WTC11 (cell line): ENCODE results near the gene ZER1.
"Not testable (repeated sequence)": the region's sequence is repeated elsewhere in the genome, so short reads cannot be mapped to it uniquely, and the experiment has no call there.

Experiments
- ATF3 ChIP-seq: sonication (generic); formaldehyde crosslinking; conservative IDR thresholded peaks from 2 replicates; pipeline ENCODE4 v1.8.1; 2022; ENCODE audit warnings: mild to moderate bottlenecking, missing genetic modification reagents
- E2F5 ChIP-seq: sonication (generic); formaldehyde crosslinking; IDR thresholded peaks from 2 replicates; pipeline ENCODE4 v1.8.1; 2022; ENCODE audit warnings: mild to moderate bottlenecking, moderate library complexity, missing genetic modification reagents
- ERG ChIP-seq: fragments of 250-450 bp; sonication (Bioruptor Pico); IDR thresholded peaks from 2 replicates; pipeline ENCODE4 v1.8.0; 2021; ENCODE audit warnings: mild to moderate bottlenecking
- ESRRA ChIP-seq: sonication (generic); formaldehyde crosslinking; IDR thresholded peaks from 2 replicates; pipeline ENCODE4 v1.8.1; 2022; ENCODE audit warnings: mild to moderate bottlenecking, missing genetic modification reagents, borderline replicate concordance
- MYBL2 ChIP-seq: sonication (generic); formaldehyde crosslinking; IDR thresholded peaks from 2 replicates; pipeline ENCODE4 v1.8.1; 2023; ENCODE audit warnings: mild to moderate bottlenecking, moderate library complexity, missing genetic modification reagents
- NR2C2 ChIP-seq: sonication (generic); formaldehyde crosslinking; IDR thresholded peaks from 2 replicates; pipeline ENCODE4 v1.8.0; 2022; ENCODE audit warnings: mild to moderate bottlenecking, missing genetic modification reagents
- PREB ChIP-seq: sonication (generic); formaldehyde crosslinking; IDR thresholded peaks from 2 replicates; pipeline ENCODE4 v1.8.1; 2022; ENCODE audit warnings: mild to moderate bottlenecking, missing genetic modification reagents, moderate library complexity, borderline replicate concordance
- RELA ChIP-seq: sonication (generic); formaldehyde crosslinking; IDR thresholded peaks from 2 replicates; pipeline ENCODE4 v1.8.1; 2022; ENCODE audit warnings: missing genetic modification reagents, mild to moderate bottlenecking, borderline replicate concordance
- SP1 ChIP-seq: sonication (generic); formaldehyde crosslinking; conservative IDR thresholded peaks from 2 replicates; pipeline ENCODE4 v1.8.1; 2022; ENCODE audit warnings: missing genetic modification reagents
- ZNF281 ChIP-seq: sonication (generic); formaldehyde crosslinking; IDR thresholded peaks from 2 replicates; pipeline ENCODE4 v1.8.0; 2023; ENCODE audit warnings: mild to moderate bottlenecking, missing genetic modification reagents
- TF ChIP-seq, protein P1 (sequence below): fragments of 200-600 bp; IDR thresholded peaks from 2 replicates; pipeline ENCODE4 v1.8.0; 2022; ENCODE audit warnings: antibody characterized with exemption
- TF ChIP-seq, protein P2 (sequence below): sonication (generic); formaldehyde crosslinking; IDR thresholded peaks from 2 replicates; pipeline ENCODE4 v1.8.0; 2022; ENCODE audit warnings: mild to moderate bottlenecking, missing genetic modification reagents
- TF ChIP-seq, protein P3 (sequence below): sonication (generic); formaldehyde crosslinking; IDR thresholded peaks from 2 replicates; pipeline ENCODE4 v1.8.0; 2022; ENCODE audit warnings: mild to moderate bottlenecking, missing genetic modification reagents
- TF ChIP-seq, protein P4 (sequence below): sonication (generic); formaldehyde crosslinking; IDR thresholded peaks from 2 replicates; pipeline ENCODE4 v1.8.1; 2022; ENCODE audit warnings: missing genetic modification reagents, borderline replicate concordance

GRCh38 chr9:128693738-128694137, 78.0 kb downstream of the ZER1 start:
- not testable (repeated sequence) for TF ChIP-seq ERG (CRISPR knock-in tag); ESRRA (CRISPR knock-in tag); NR2C2 (CRISPR knock-in tag); MYBL2; E2F5 (CRISPR knock-in tag); ZNF281 (CRISPR knock-in tag); RELA (CRISPR knock-in tag); PREB (CRISPR knock-in tag); SP1 (CRISPR knock-in tag); ATF3
- TF ChIP-seq, protein P1, sequence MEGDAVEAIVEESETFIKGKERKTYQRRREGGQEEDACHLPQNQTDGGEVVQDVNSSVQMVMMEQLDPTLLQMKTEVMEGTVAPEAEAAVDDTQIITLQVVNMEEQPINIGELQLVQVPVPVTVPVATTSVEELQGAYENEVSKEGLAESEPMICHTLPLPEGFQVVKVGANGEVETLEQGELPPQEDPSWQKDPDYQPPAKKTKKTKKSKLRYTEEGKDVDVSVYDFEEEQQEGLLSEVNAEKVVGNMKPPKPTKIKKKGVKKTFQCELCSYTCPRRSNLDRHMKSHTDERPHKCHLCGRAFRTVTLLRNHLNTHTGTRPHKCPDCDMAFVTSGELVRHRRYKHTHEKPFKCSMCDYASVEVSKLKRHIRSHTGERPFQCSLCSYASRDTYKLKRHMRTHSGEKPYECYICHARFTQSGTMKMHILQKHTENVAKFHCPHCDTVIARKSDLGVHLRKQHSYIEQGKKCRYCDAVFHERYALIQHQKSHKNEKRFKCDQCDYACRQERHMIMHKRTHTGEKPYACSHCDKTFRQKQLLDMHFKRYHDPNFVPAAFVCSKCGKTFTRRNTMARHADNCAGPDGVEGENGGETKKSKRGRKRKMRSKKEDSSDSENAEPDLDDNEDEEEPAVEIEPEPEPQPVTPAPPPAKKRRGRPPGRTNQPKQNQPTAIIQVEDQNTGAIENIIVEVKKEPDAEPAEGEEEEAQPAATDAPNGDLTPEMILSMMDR, result not testable (repeated sequence)
- TF ChIP-seq, protein P2, sequence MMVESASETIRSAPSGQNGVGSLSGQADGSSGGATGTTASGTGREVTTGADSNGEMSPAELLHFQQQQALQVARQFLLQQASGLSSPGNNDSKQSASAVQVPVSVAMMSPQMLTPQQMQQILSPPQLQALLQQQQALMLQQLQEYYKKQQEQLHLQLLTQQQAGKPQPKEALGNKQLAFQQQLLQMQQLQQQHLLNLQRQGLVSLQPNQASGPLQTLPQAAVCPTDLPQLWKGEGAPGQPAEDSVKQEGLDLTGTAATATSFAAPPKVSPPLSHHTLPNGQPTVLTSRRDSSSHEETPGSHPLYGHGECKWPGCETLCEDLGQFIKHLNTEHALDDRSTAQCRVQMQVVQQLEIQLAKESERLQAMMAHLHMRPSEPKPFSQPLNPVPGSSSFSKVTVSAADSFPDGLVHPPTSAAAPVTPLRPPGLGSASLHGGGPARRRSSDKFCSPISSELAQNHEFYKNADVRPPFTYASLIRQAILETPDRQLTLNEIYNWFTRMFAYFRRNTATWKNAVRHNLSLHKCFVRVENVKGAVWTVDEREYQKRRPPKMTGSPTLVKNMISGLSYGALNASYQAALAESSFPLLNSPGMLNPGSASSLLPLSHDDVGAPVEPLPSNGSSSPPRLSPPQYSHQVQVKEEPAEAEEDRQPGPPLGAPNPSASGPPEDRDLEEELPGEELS (CRISPR knock-in tag), result not testable (repeated sequence)
- TF ChIP-seq, protein P3, sequence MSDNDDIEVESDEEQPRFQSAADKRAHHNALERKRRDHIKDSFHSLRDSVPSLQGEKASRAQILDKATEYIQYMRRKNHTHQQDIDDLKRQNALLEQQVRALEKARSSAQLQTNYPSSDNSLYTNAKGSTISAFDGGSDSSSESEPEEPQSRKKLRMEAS, result not testable (repeated sequence)
- TF ChIP-seq, protein P4, sequence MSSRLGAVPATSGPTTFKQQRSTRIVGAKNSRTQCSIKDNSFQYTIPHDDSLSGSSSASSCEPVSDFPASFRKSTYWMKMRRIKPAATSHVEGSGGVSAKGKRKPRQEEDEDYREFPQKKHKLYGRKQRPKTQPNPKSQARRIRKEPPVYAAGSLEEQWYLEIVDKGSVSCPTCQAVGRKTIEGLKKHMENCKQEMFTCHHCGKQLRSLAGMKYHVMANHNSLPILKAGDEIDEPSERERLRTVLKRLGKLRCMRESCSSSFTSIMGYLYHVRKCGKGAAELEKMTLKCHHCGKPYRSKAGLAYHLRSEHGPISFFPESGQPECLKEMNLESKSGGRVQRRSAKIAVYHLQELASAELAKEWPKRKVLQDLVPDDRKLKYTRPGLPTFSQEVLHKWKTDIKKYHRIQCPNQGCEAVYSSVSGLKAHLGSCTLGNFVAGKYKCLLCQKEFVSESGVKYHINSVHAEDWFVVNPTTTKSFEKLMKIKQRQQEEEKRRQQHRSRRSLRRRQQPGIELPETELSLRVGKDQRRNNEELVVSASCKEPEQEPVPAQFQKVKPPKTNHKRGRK (CRISPR knock-in tag), result not testable (repeated sequence)
